Caco-2 (cell line): ENCODE measurements around the gene ILF2. TPM values are rescaled to one million over a fixed set of nuclear protein-coding genes. Genes with fewer than 3 reads are reported as not detected.

Experiments used
- BruUV-seq: library from RNA; stranded (reverse); fragments of 400-500 nt; replicated peaks from 2 replicates; lab custom pipeline; 2021; lab: Mats Ljungman, UMichigan
- CTCF ChIA-PET: fragments of 300-600 bp; sonication (Branson Sonifier 250); formaldehyde crosslinking; loops from one replicate; lab custom pipeline; 2022; ENCODE audit warnings: antibody characterized with exemption; lab: Charles Lee
- POLR2A ChIA-PET: fragments of 300-600 bp; sonication (Branson Sonifier 250); formaldehyde crosslinking; loops from one replicate; lab custom pipeline; 2022; ENCODE audit warnings: antibody characterized with exemption; lab: Charles Lee
- DNase-seq, 2 experiments: peaks; one replicate each; pipeline versions ENCODE4 v3.0.0 to v3.0.0-alpha.2; 2020 to 2022
- H3K27me3 ChIP-seq: replicated peaks from 2 replicates; pipeline ENCODE4 v1.6.0; 2011; ENCODE audit warnings: low read length; ENCODE audit not compliant: control insufficient read depth, insufficient read depth
- H3K36me3 ChIP-seq: 2 replicates; pipeline ENCODE4 v1.5.1; 2011; ENCODE audit warnings: low read length; ENCODE audit not compliant: control insufficient read depth, insufficient read depth
- H3K4me1 ChIP-seq: fragments of 250-450 bp; sonication (Bioruptor Pico); 2 replicates; pipeline ENCODE4 v1.5.1; 2020; ENCODE audit warnings: mild to moderate bottlenecking
- H3K4me3 ChIP-seq: 2 replicates; pipeline ENCODE4 v1.5.1; 2011; ENCODE audit warnings: low read depth, mild to moderate bottlenecking, control low read depth, low read length
- H3K9me3 ChIP-seq: fragments of 250-450 bp; sonication (Bioruptor Pico); 2 replicates; pipeline ENCODE4 v1.5.1; 2020; ENCODE audit warnings: mild to moderate bottlenecking, moderate library complexity
- H3K27ac Mint-ChIP-seq: one replicate; pipeline ENCODE4 v1.8.0; 2022; ENCODE audit warnings: mixed read lengths; ENCODE audit not compliant: unreplicated experiment
- H3K27me3 Mint-ChIP-seq: one replicate; pipeline ENCODE4 v1.8.0; 2022; ENCODE audit warnings: mixed read lengths; ENCODE audit not compliant: insufficient read depth, unreplicated experiment
- H3K36me3 Mint-ChIP-seq: one replicate; pipeline ENCODE4 v1.8.0; 2022; ENCODE audit warnings: mild to moderate bottlenecking, mixed read lengths; ENCODE audit not compliant: insufficient read depth, unreplicated experiment
- H3K4me1 Mint-ChIP-seq: one replicate; pipeline ENCODE4 v1.8.0; 2022; ENCODE audit warnings: low read depth, mixed read lengths; ENCODE audit not compliant: unreplicated experiment
- H3K4me3 Mint-ChIP-seq: one replicate; pipeline ENCODE4 v1.8.0; 2022; ENCODE audit warnings: mild to moderate bottlenecking, moderate library complexity, mixed read lengths; ENCODE audit not compliant: unreplicated experiment
- H3K9me3 Mint-ChIP-seq: one replicate; pipeline ENCODE4 v1.8.0; 2022; ENCODE audit warnings: mixed read lengths; ENCODE audit not compliant: unreplicated experiment
- CTCF ChIP-seq, 2 experiments: fragments of 200-600 bp in 1 of 2; IDR thresholded peaks; 1 replicate in 1 of 2; 2 replicates in 1 of 2; pipeline versions ENCODE4 v1.5.1 to v1.8.0; 2011 to 2022; ENCODE audit warnings: antibody characterized with exemption in 1 of 2, control low read depth in 1 of 2, inconsistent platforms in 1 of 2, low read depth in 1 of 2, low read length in 1 of 2, mild to moderate bottlenecking in 1 of 2, moderate library complexity in 1 of 2; ENCODE audit not compliant: insufficient read depth in 1 of 2, severe bottlenecking in 1 of 2, unreplicated experiment in 1 of 2
- intact Hi-C: fragments of 100-400 bp; cut with micrococcal nuclease; formaldehyde crosslinking; loops from one replicate; pipeline ENCODE4 v1.10.0; 2022; ENCODE audit not compliant: unreplicated experiment
- total RNA-seq: library from RNA; stranded (reverse); gene quantifications from 2 replicates; pipeline ENCODE4 v1.2.3, GENCODE V29; 2022

The ILF2 gene
- total RNA-seq, 1 experiment from 2014 or later: 287 TPM

- peaks cover 5% of the 10 kb centered on the region for H3K9me3 Mint-ChIP-seq
- peaks cover 25% of the 10 kb centered on the region for H3K4me1 Mint-ChIP-seq
- ChIA-PET POLR2A (interaction anchor here (0.5 to 1.1 kb wide), 2 partner anchors 17 to 51 kb away, joined by 3 read pairs; partner anchors contain the start of gene S100A16), CTCF (interaction anchor here (1.0 kb wide), 1 partner anchor 12 kb away, joined by 4 read pairs; no protein-coding TSS in a partner anchor)
- Histone ChIP-seq H3K9me3 (no peaks in the 10 kb centered on the region), H3K27me3 (no peaks in the 10 kb centered on the region), H3K36me3 (no peaks in the 10 kb centered on the region; the same call in 1 of the 2 replicates), H3K4me3 (no peak overlapping the region), H3K4me1 (peaks cover 47% of the 10 kb centered on the region)
- no peak overlapping the region for H3K4me3 Mint-ChIP-seq
- no TSS peak for BruUV-seq
- intact Hi-C loops: loop anchor here (5.0 kb wide), 1 partner anchor 112 kb away; no protein-coding TSS in a partner anchor
- H3K27ac Mint-ChIP-seq: peak overlapping the region; percentile 20
- no peaks in the 10 kb centered on the region for H3K27me3 Mint-ChIP-seq
- DNase-seq: no peak
- peaks cover 44% of the 10 kb centered on the region for H3K36me3 Mint-ChIP-seq
- TF ChIP-seq CTCF (IDR thresholded peaks at IDR 0.05; ENCODE audit: insufficient read depth in 1 of 2, low read depth in 1 of 2, low read length in 1 of 2, severe bottlenecking in 1 of 2, unreplicated experiment in 1 of 2): no peak
Observed at GRCh38 chr1:153629971-153630370, 40.8 kb downstream of the ILF2 start.

- H3K9me3 ChIP-seq: no peaks in the 10 kb centered on the region
- BruUV-seq: no TSS peak
- H3K9me3 Mint-ChIP-seq: peaks cover 5% of the 10 kb centered on the region
- no peaks in the 10 kb centered on the region for H3K27me3 ChIP-seq
- H3K27ac Mint-ChIP-seq: peak overlapping the region; percentile 20
- H3K27me3 Mint-ChIP-seq: no peaks in the 10 kb centered on the region
- peaks cover 27% of the 10 kb centered on the region for H3K4me1 Mint-ChIP-seq
- peaks cover 47% of the 10 kb centered on the region for H3K4me1 ChIP-seq
- no peak overlapping the region for H3K4me3 ChIP-seq
- H3K36me3 ChIP-seq: no peaks in the 10 kb centered on the region
- TF ChIP-seq CTCF (IDR thresholded peaks at IDR 0.05; ENCODE audit: insufficient read depth in 1 of 2, low read depth in 1 of 2, low read length in 1 of 2, severe bottlenecking in 1 of 2, unreplicated experiment in 1 of 2): no peak
- peaks cover 44% of the 10 kb centered on the region for H3K36me3 Mint-ChIP-seq
- ChIA-PET CTCF (no interaction called here), POLR2A (interaction anchor here (1.1 to 1.3 kb wide), 2 partner anchors 14 to 17 kb away, joined by 3 to 4 read pairs; partner anchors contain the start of gene S100A16)
- no peak for DNase-seq
- intact Hi-C loops: no loop called here
- H3K4me3 Mint-ChIP-seq: peak overlapping the region; percentile 11
Observed at GRCh38 chr1:153629343-153629665, 41.5 kb downstream of the ILF2 start.

GRCh38 chr1:153628638-153629342 is 42.0 kb downstream of the ILF2 start:
- peaks cover 32% of the 10 kb centered on the region for H3K4me1 Mint-ChIP-seq
- no peak for TF ChIP-seq CTCF (IDR thresholded peaks at IDR 0.05; ENCODE audit: insufficient read depth in 1 of 2, low read depth in 1 of 2, low read length in 1 of 2, severe bottlenecking in 1 of 2, unreplicated experiment in 1 of 2)
- no peaks in the 10 kb centered on the region for H3K27me3 Mint-ChIP-seq
- POLR2A ChIA-PET: interaction anchor here (0.7 to 1.3 kb wide), 2 partner anchors 14 to 17 kb away, joined by 3 to 4 read pairs; partner anchors contain the start of gene S100A16
- peak overlapping the region; percentile 11 for H3K4me3 Mint-ChIP-seq
- H3K36me3 Mint-ChIP-seq: peaks cover 44% of the 10 kb centered on the region
- Histone ChIP-seq H3K4me3 (no peak overlapping the region), H3K27me3 (no peaks in the 10 kb centered on the region), H3K4me1 (peaks cover 47% of the 10 kb centered on the region), H3K9me3 (no peaks in the 10 kb centered on the region), H3K36me3 (no peaks in the 10 kb centered on the region)
- CTCF ChIA-PET: interaction anchor here (2.2 to 3.1 kb wide), 2 partner anchors 11 to 15 kb away, joined by 13 to 56 read pairs; partner anchors contain the start of gene S100A14
- peak overlapping the region; percentile 89 for H3K27ac Mint-ChIP-seq
- intact Hi-C loops: no loop called here
- no peak for DNase-seq
- peaks cover 5% of the 10 kb centered on the region for H3K9me3 Mint-ChIP-seq
- no TSS peak for BruUV-seq
